SJSA1 (cell line): ENCODE results near the gene SLIT3. TPM values are rescaled to one million over a fixed set of nuclear protein-coding genes. Genes with fewer than 3 reads are reported as not detected.
"Not testable (repeated sequence)": the region's sequence is repeated elsewhere in the genome, so short reads cannot be mapped to it uniquely, and the experiment has no call there.

Experiments
- DNase-seq, 2 experiments: peaks; one replicate each; pipeline ENCODE4 v3.0.0-alpha.2; 2015 to 2020; ENCODE audit warnings: low spot score in 2 of 2, low read depth in 1 of 2
- H3K27ac ChIP-seq: fragments of 250-450 bp; sonication (Bioruptor Pico); 2 replicates; pipeline ENCODE4 v1.5.1; 2020; ENCODE audit warnings: mild to moderate bottlenecking, moderate library complexity
- H3K27me3 ChIP-seq: fragments of 250-450 bp; sonication (Bioruptor Pico); replicated peaks from 2 replicates; pipeline ENCODE4 v1.5.1; 2020; ENCODE audit warnings: mild to moderate bottlenecking, moderate library complexity
- H3K36me3 ChIP-seq: fragments of 250-450 bp; sonication (Bioruptor Pico); 2 replicates; pipeline ENCODE4 v1.5.1; 2020; ENCODE audit warnings: mild to moderate bottlenecking
- H3K4me1 ChIP-seq: fragments of 250-450 bp; sonication (Bioruptor Pico); replicated peaks from 2 replicates; pipeline ENCODE4 v1.6.1; 2021; ENCODE audit warnings: mild to moderate bottlenecking
- H3K4me3 ChIP-seq: fragments of 250-450 bp; sonication (Bioruptor Pico); 2 replicates; pipeline ENCODE4 v1.5.1; 2020; ENCODE audit warnings: mild to moderate bottlenecking
- H3K9me3 ChIP-seq: fragments of 250-450 bp; sonication (Bioruptor Pico); replicated peaks from 2 replicates; pipeline ENCODE4 v1.5.1; 2020; ENCODE audit warnings: mild to moderate bottlenecking
- total RNA-seq: library from RNA; depleted of rRNA; stranded (reverse); fragments of >200 nt; shearing (Covaris generic); gene quantifications from 2 replicates; pipeline ENCODE4 v1.2.3, GENCODE V29; 2014

The SLIT3 gene
- total RNA-seq, 1 experiment from 2014 or later: 19.0 TPM

DNA sequence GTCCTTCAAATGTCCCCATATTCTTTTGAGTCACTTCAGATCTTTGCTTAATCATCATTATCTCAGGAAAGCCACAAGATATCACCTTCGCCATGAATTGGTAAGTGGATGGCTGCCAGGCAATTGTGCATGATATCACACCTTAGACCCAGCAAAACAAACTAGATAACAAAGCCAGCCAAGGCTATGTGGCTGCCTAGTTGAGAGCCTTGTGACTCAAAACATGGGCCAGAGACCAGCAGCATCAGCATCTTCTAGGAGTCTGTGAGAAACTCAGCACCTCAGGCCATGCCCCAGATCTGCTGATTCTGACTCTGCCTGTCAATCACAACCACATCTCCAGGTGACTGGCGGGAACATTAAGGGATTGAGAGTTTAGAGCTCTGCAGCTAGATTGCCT lies 82.8 kb downstream of the SLIT3 start:
- peaks cover 36% of the 10 kb centered on the region for H3K4me1 ChIP-seq
- no peaks in the 10 kb centered on the region for H3K36me3 ChIP-seq
- no peak overlapping the region for H3K27ac ChIP-seq
- no peaks in the 10 kb centered on the region for H3K9me3 ChIP-seq
- no peaks in the 10 kb centered on the region for H3K27me3 ChIP-seq
- no peak overlapping the region for H3K4me3 ChIP-seq
- no peak for DNase-seq

DNA sequence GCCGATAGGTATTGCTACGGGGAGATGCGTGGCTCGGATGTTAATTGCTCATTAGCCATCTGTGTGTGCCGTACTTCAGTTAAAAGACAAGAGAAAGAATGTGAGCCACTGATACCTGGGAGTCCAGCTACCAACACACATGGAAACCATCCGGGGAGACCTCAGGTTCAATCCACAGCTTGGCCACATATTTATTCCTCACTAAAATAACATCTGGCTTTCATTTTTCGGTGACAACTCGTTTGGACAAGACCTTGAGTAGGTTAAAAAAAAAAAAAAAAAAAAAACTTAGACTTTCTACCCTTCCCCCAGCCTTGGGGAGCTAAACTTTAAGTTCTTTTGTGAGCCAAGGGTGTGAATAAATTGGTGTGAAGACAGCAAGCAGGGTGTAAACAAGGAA lies 84.1 kb downstream of the SLIT3 start:
- H3K36me3 ChIP-seq: no peaks in the 10 kb centered on the region
- H3K9me3 ChIP-seq: no peaks in the 10 kb centered on the region
- H3K4me3 ChIP-seq: no peak overlapping the region
- H3K4me1 ChIP-seq: peaks cover 42% of the 10 kb centered on the region
- no peaks in the 10 kb centered on the region for H3K27me3 ChIP-seq
- no peak overlapping the region for H3K27ac ChIP-seq
- DNase-seq: no peak

DNA sequence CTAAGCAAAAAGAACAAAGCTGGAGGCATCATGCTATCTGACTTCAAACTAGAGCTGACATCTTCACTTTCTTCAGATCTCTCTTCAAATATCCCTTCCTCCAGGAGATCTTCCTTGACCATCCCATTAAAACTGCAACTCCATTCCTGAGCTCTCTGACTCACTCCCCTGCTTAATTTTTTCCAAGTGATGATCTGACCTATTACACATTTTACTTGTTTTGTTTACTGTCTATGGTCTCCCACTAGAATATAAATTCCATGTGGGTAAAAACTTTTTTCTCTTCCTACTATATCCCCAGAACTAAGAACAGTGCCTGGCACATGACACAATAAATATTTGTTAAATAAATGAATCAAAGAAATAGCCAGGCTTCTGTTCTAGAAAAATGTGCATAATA lies 87.5 kb downstream of the SLIT3 start:
- peaks cover 27% of the 10 kb centered on the region for H3K4me1 ChIP-seq
- no peaks in the 10 kb centered on the region for H3K36me3 ChIP-seq
- DNase-seq: peak in 1 of 2 experiments; percentile 69
- H3K4me3 ChIP-seq: no peak overlapping the region
- H3K9me3 ChIP-seq: no peaks in the 10 kb centered on the region
- peak overlapping the region; percentile 5; the same call in 1 of the 2 replicates for H3K27ac ChIP-seq
- H3K27me3 ChIP-seq: no peaks in the 10 kb centered on the region

DNA sequence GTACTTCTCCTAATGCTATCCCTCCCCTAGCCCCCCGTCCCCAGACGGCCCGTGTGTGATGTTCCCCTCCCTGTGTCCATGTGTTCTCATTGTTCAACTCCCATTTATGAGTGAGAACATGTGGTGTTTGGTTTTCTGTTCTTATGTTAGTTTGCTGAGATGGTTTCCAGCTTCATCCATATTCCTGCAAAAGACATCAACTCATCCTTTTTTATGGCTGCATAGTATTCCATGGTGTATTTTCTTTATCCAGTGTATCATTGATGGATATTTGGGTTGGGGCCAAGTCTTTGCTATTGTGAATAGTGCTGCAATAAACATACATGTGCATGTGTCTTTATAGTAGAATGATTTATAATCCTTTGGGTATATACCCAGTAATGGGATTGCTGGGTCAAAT lies 89.2 kb downstream of the SLIT3 start:
- H3K9me3 ChIP-seq, H3K27ac ChIP-seq, H3K27me3 ChIP-seq, H3K4me3 ChIP-seq, H3K36me3 ChIP-seq, DNase-seq: not testable (repeated sequence)
- H3K4me1 ChIP-seq: peaks cover 17% of the 10 kb centered on the region

DNA sequence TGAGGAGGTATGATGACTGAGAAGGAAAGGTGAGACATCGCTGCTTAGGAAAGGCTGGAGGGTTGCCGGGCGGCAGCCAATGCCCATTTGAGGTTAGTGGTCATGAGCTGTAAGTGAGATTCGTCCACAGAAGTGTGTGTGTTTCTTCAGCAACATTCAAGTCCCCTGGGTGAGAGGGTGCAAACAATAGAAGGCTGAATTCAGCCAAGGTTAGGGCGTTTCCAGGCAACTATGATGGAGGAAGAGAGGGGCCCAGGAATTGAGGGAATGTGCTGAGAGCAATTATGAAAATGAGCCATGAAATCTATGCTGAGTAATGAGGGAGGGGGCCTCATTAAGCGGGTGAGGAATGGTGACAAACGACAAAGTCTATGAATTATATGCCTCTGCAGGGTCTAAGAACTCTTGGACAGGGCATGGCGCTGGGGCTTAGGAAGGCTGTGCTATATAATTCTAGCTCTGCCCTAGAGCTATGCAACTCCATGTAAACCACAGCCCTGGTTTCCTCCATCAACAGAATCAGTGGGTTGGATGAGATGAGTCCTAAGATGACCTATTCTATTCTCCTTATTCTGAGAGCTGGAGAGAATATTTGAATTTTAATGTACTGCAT lies 96.0 kb downstream of the SLIT3 start:
- Histone ChIP-seq H3K9me3 (no peaks in the 10 kb centered on the region), H3K4me3 (no peak overlapping the region), H3K27ac (no peak overlapping the region), H3K4me1 (peaks cover 21% of the 10 kb centered on the region), H3K27me3 (no peaks in the 10 kb centered on the region), H3K36me3 (no peaks in the 10 kb centered on the region)
- no peak for DNase-seq

DNA sequence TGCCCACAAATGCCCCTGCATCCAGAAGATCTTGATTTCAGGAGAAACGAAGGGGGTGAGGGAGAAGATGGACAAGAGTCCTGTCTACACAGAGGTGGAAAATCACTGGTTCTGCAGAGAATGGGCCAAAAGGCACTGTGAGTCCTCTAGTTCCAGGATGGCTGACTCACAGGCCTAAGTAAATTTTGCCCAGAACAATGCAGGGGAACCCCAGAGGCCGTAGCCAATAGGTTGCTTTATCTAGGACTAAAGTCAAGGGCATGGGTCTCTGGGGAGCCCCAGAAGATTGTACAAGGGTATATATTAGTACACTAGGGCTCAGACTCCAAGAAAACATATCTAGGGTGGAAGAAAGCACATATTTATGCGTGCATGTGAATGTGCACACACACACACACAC lies 98.0 kb downstream of the SLIT3 start:
- H3K27ac ChIP-seq: peak overlapping the region; percentile 11; the same call in 1 of the 2 replicates
- H3K9me3 ChIP-seq: no peaks in the 10 kb centered on the region
- H3K4me1 ChIP-seq: peaks cover 21% of the 10 kb centered on the region
- no peaks in the 10 kb centered on the region for H3K36me3 ChIP-seq
- DNase-seq: peak; percentile 60
- H3K27me3 ChIP-seq: no peaks in the 10 kb centered on the region
- no peak overlapping the region for H3K4me3 ChIP-seq

DNA sequence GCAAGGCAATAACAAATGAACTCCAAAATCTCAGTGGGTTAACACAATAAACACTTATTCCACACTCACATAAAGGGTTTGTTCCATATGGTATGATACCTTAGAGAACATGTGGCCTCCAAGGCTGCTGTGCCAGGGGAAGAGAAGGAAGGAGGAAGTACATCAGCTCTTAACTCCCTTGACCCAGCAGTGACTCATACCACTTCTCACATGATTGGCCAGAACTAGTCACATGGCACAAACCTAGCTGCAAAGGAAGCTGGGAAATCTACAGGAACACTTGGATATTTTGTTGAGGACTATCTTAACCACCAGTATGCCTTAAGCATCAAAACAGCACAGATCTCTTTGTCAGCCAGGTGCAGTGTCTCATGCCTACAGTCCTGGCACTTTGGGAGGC lies 99.3 kb downstream of the SLIT3 start:
- Histone ChIP-seq H3K9me3 (no peaks in the 10 kb centered on the region), H3K4me1 (peaks cover 28% of the 10 kb centered on the region), H3K27me3 (no peaks in the 10 kb centered on the region), H3K27ac (no peak overlapping the region), H3K36me3 (no peaks in the 10 kb centered on the region), H3K4me3 (no peak overlapping the region)
- DNase-seq: no peak

DNA sequence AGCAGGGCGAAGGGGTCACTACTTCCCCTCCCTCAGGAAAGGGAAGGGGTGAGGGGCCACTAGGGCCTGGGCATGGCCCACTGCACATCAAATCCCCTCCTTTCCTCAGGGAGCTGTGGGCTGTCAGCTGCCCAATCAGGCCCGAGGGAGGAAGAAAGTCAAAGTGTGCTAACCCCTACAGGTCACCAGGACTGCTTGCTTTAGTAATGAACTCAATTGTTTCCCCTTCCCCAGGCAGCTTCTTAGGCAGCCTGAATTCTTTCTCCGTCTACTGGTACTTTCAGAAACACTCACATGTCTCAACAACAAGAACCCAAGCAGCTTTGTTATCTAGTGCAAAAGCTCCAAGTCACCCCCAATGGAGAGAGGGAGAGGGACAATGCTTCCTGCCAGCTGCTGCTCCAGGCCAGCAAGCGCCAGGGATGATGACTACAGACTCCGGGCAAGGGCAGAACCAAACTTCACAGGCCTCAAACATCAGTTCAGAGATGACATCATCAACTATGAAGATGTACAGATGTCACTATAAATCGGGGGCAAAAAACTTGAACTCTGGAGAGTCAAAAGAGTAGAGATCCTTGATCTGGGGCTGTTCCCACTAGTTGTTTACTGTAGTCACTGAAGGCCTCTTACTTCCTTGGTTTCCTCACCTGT lies 100.7 kb downstream of the SLIT3 start:
- no peaks in the 10 kb centered on the region for H3K36me3 ChIP-seq
- no peak overlapping the region for H3K4me3 ChIP-seq
- no peaks in the 10 kb centered on the region for H3K9me3 ChIP-seq
- H3K4me1 ChIP-seq: peaks cover 39% of the 10 kb centered on the region
- DNase-seq: no peak
- no peak overlapping the region for H3K27ac ChIP-seq
- H3K27me3 ChIP-seq: no peaks in the 10 kb centered on the region

DNA sequence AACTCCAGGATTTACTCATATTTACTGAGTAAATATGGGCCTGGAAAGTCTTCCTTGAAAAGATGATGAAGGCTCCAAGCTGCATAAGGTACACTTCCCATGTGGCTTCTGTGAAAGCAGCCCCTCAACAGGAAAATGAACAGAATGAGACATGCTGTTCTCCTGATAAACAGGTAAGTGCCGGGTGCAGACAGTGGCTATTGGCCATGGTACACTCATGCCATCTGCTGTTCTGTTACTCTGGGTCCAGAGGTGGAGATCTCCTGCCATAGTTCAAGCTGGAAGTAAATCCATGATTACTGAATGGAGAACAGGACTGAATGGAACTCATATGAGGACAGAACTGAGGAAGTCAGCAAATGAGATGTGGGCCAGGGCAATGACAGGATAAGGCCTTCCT lies 103.6 kb downstream of the SLIT3 start:
- no peak overlapping the region for H3K27ac ChIP-seq
- H3K4me1 ChIP-seq: peaks cover 29% of the 10 kb centered on the region
- H3K36me3 ChIP-seq: no peaks in the 10 kb centered on the region
- H3K9me3 ChIP-seq: no peaks in the 10 kb centered on the region
- no peaks in the 10 kb centered on the region for H3K27me3 ChIP-seq
- H3K4me3 ChIP-seq: no peak overlapping the region
- DNase-seq: no peak

DNA sequence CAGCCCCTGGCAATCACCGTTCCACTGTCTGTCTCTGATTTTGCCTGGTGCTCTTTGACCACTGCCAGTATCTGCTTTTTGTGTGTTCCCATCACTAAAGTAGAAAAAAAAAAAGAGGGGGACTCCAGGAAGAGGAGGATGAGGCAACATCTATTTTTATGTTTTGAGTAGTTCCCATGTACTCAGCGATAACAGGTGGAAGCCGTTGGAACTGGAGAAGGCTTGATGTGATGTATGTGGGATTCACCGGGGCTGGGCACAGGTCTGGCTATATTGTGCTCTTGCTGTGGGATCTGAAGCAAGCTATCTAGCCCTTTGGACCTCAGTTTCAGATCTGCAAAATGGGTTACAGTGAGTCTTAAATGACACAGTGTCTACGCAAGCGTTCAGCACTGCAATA lies 104.9 kb downstream of the SLIT3 start:
- Histone ChIP-seq H3K9me3 (no peaks in the 10 kb centered on the region), H3K27ac (no peak overlapping the region), H3K27me3 (no peaks in the 10 kb centered on the region), H3K4me1 (peaks cover 24% of the 10 kb centered on the region), H3K36me3 (peaks cover 3% of the 10 kb centered on the region; the same call in 1 of the 2 replicates), H3K4me3 (no peak overlapping the region)
- DNase-seq: no peak

DNA sequence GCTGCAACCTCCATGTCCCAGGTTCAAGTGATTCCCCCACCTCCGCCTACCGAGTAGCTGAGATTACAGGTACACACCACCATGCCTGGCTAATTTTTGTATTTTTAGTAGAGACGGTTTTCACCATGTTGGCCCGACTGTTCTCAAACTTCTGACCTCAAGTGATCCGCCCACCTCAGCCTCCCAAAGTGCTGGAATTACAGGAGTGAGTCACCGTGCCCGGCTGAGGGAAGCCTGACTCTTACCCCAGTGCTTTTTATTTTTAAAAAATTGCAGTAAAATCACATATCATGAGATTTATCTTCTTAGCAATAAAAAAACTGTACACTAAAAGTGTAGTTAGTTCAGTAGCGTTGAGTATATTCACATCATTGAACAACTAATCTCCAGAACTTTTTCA lies 105.3 kb downstream of the SLIT3 start:
- H3K27ac ChIP-seq: no peak overlapping the region
- peaks cover 3% of the 10 kb centered on the region; the same call in 1 of the 2 replicates for H3K36me3 ChIP-seq
- H3K4me1 ChIP-seq: peaks cover 24% of the 10 kb centered on the region
- no peaks in the 10 kb centered on the region for H3K27me3 ChIP-seq
- no peaks in the 10 kb centered on the region for H3K9me3 ChIP-seq
- peak in 1 of 2 experiments; percentile 26 for DNase-seq
- H3K4me3 ChIP-seq: no peak overlapping the region

DNA sequence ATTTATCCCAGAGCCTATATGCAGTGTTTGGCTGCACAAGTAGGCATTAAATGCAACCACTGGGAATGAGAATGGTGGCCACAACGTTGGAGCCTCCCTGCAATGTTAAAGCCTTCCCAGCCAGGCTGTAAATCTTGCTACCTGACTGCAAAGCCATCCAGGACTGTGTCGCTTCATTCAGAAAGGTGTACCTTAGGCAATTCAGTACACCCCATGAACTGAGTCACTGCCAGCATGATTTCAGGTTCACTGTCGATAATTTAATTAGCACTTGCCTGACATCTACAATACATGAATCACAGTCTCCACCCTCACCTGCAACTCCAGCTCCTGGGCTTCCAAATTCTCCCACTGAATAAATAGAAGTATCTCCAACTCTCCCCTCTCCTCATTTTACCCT lies 108.4 kb downstream of the SLIT3 start:
- Histone ChIP-seq H3K27ac (no peak overlapping the region), H3K27me3 (no peaks in the 10 kb centered on the region; the same call in 1 of the 2 replicates), H3K4me3 (no peak overlapping the region), H3K36me3 (peaks cover 3% of the 10 kb centered on the region; the same call in 1 of the 2 replicates), H3K4me1 (peaks cover 24% of the 10 kb centered on the region), H3K9me3 (no peaks in the 10 kb centered on the region)
- no peak for DNase-seq

DNA sequence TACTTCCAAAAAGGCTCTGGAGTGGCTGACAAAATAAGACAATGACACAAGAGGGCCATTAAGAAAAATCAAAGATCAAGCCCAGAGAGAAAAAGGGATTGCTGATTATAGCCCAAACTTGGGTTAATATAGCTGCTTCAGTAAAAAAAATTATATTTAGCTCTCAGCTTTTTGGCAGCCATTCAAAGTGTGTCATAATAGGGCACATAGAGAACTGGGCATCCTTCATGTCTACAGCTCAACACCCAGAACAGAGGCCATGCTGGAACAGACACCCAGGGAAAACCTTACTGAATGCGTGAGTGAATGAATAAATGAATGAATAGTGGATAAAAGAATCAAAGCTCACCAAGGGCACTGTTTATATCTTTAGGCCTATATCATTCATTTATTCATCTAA lies 110.1 kb downstream of the SLIT3 start:
- peaks cover 3% of the 10 kb centered on the region; the same call in 1 of the 2 replicates for H3K36me3 ChIP-seq
- no peak for DNase-seq
- H3K27me3 ChIP-seq: no peaks in the 10 kb centered on the region; the same call in 1 of the 2 replicates
- no peak overlapping the region for H3K27ac ChIP-seq
- no peak overlapping the region for H3K4me3 ChIP-seq
- H3K4me1 ChIP-seq: peaks cover 18% of the 10 kb centered on the region
- H3K9me3 ChIP-seq: no peaks in the 10 kb centered on the region

DNA sequence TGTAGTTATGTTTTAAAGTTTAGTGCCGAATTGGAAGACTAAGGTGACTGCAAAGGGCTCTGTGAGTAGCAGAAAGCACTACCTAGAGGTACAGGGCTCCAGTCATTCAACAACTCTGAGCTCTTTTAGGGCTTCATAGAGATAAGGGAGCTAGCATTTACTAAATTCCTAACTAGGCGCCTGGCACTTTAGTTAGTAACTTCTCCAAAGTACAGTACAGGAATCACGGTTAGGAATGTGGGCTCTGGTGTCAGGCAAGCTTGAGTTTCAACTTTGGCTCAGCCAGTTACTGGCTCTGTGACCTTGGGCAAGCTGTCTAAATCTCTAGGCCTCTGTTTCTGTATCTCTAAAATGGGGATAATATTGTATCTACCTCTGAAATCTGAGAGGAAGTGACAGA lies 115.3 kb downstream of the SLIT3 start:
- H3K27ac ChIP-seq: peak overlapping the region; percentile 39
- no peaks in the 10 kb centered on the region; the same call in 1 of the 2 replicates for H3K27me3 ChIP-seq
- H3K4me1 ChIP-seq: peaks cover 49% of the 10 kb centered on the region
- H3K36me3 ChIP-seq: no peaks in the 10 kb centered on the region
- no peak for DNase-seq
- no peak overlapping the region for H3K4me3 ChIP-seq
- H3K9me3 ChIP-seq: no peaks in the 10 kb centered on the region
